NCI-H524 (cell line): ENCODE data around the gene TRAF1.

Experiments used
- DNase-seq, 2 experiments: peaks; one replicate each; lab custom pipeline; 2025; lab: John Stamatoyannopoulos, UW

TRAF1 gene

GRCh38 chr9:120889606-120890271, 36.9 kb downstream of the TRAF1 start:
- DNase-seq, result no peak

GRCh38 chr9:120888626-120889025, 38.0 kb downstream of the TRAF1 start:
- DNase-seq, result no peak

GRCh38 chr9:120886490-120886967, 40.1 kb downstream of the TRAF1 start:
- DNase-seq, result no peak

- DNase-seq, result no peak
These were observed 40.6 kb downstream of the TRAF1 start for GRCh38 chr9:120885958-120886357.

GRCh38 chr9:120885457-120885856, 41.1 kb downstream of the TRAF1 start:
- DNase-seq, result no peak

- no peak for DNase-seq
These were observed 43.0 kb downstream of the TRAF1 start for GRCh38 chr9:120883608-120883996.

GRCh38 chr9:120882935-120883607, 43.5 kb downstream of the TRAF1 start:
- no peak for DNase-seq

- DNase-seq, result no peak
These were observed 47.1 kb downstream of the TRAF1 start for GRCh38 chr9:120879446-120879845.

- peak; percentile 36 to 49 for DNase-seq
These were observed 48.1 kb downstream of the TRAF1 start for GRCh38 chr9:120878188-120879130.

- DNase-seq, result peak; percentile 72 to 85
These were observed 49.1 kb downstream of the TRAF1 start for GRCh38 chr9:120877276-120878034.

- peak in 1 of 2 experiments; percentile 58 for DNase-seq
These were observed 49.8 kb downstream of the TRAF1 start, which contains the start of gene PHF19 for GRCh38 chr9:120876842-120877240. TSS of gene PHF19 (minus strand) at chr9:120877188. CDS start at chr9:120874741, 2,447 bp downstream.

- DNase-seq, result peak; percentile 71 to 81
These were observed 50.4 kb downstream of the TRAF1 start for GRCh38 chr9:120875954-120876841.

GRCh38 chr9:120875643-120875953, 51.0 kb downstream of the TRAF1 start:
- DNase-seq, result no peak

GRCh38 chr9:120875195-120875565, 51.4 kb downstream of the TRAF1 start:
- peak in 1 of 2 experiments; percentile 23 for DNase-seq

- DNase-seq, result no peak
These were observed 52.1 kb downstream of the TRAF1 start for GRCh38 chr9:120874226-120875194.

GRCh38 chr9:120873512-120873911, 53.1 kb downstream of the TRAF1 start:
- no peak for DNase-seq

- no peak for DNase-seq
These were observed 53.6 kb downstream of the TRAF1 start for GRCh38 chr9:120872791-120873502.

GRCh38 chr9:120870206-120870605, 56.4 kb downstream of the TRAF1 start:
- DNase-seq, result no peak

- DNase-seq, result no peak
These were observed 56.9 kb downstream of the TRAF1 start for GRCh38 chr9:120869726-120870125.
